GM12878 (cell line): Measurements from ENCODE around the gene N4BP2.

ENCODE experiments used
- BRCA1 ChIP-seq: IDR thresholded peaks from 2 replicates; pipeline ENCODE4 v1.6.1; 2011; ENCODE audit warnings: low read depth, low read length, improper control_type of control experiment
- ELK1 ChIP-seq: IDR thresholded peaks from 2 replicates; pipeline ENCODE4 v1.6.1; 2012; ENCODE audit warnings: low read depth, low read length, improper control_type of control experiment
- EZH2 ChIP-seq: IDR thresholded peaks from 2 replicates; pipeline ENCODE4 v1.6.1; 2012; ENCODE audit warnings: low read depth, mild to moderate bottlenecking, control low read depth, inconsistent platforms, low read length, borderline replicate concordance; ENCODE audit not compliant: control insufficient read depth
- NFXL1 ChIP-seq: fragments of 450-650 bp; IDR thresholded peaks from 2 replicates; pipeline ENCODE4 v1.6.1; 2017; ENCODE audit warnings: antibody characterized with exemption, mild to moderate bottlenecking, borderline replicate concordance
- PAX8 ChIP-seq: fragments of 450-650 bp; IDR thresholded peaks from 2 replicates; pipeline ENCODE4 v1.6.1; 2017; ENCODE audit warnings: mild to moderate bottlenecking, moderate library complexity
- POLR2A ChIP-seq: IDR thresholded peaks from 2 replicates; pipeline ENCODE4 v1.6.1; 2011; ENCODE audit warnings: low read depth, mild to moderate bottlenecking, low read length
- POLR2AphosphoS2 ChIP-seq: IDR thresholded peaks from 2 replicates; pipeline ENCODE4 v1.6.1; 2011; ENCODE audit warnings: low read depth, mild to moderate bottlenecking, low read length, improper control_type of control experiment, moderate library complexity
- SMC3 ChIP-seq: IDR thresholded peaks from 2 replicates; pipeline ENCODE4 v1.6.1; 2011; ENCODE audit warnings: low read length, improper control_type of control experiment, borderline replicate concordance
- USF2 ChIP-seq: IDR thresholded peaks from 2 replicates; pipeline ENCODE4 v1.6.1; 2011; ENCODE audit warnings: low read depth, low read length, improper control_type of control experiment, borderline replicate concordance
- ZNF384 ChIP-seq: IDR thresholded peaks from 2 replicates; pipeline ENCODE4 v1.6.1; 2012; ENCODE audit warnings: low read depth, mild to moderate bottlenecking, low read length, improper control_type of control experiment, borderline replicate concordance
- TF ChIP-seq, protein P1 (sequence below), 3 experiments: IDR thresholded peaks in 2 of 3; conservative IDR thresholded peaks in 1 of 3; 2 replicates each; pipeline ENCODE4 v1.5.1; 2011; ENCODE audit warnings: low read depth in 3 of 3, low read length in 3 of 3, mild to moderate bottlenecking in 3 of 3, control low read depth in 2 of 3, moderate library complexity in 2 of 3, inconsistent platforms in 1 of 3, mixed read lengths in 1 of 3; ENCODE audit not compliant: control insufficient read depth in 2 of 3, insufficient read depth in 1 of 3; ENCODE audit errors: extremely low read depth in 1 of 3

DNA sequence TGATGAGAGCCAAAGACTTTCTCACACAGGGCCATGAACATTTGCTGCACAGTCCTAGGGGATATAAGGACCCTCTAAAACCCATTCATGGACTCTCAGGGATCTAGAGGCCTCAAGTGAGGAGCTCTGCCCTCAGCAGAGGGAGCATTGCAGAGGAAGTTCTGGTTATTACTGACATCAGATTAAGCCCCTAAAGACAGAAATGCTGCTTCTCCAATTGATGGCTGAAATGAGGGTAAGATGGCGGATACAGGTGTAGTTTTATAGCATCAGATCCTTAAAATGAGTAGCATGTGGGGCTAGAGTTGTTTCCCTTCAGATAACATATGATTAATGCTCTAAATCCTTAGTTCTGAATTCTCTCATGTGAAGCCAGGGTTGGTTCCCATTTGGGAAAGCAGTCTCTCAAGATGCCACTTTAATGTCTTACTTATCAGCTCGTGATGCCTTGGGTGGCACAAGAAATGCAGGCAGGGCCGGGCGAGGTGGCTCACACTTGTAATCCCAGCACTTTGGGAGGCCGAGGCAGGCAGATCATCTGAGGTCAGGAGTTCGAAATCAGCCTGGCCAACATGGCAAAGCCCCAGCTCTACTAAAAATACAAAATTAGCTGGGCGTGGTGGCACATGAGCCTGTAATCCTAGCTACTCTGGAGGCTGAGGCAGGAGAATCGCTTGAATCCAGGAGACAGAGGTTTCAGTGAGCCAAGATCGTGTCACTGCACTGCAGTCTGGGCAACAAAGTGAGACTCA, 148.0 kb downstream of the N4BP2 start:
- no peak for TF ChIP-seq EZH2
- peak; percentile 40; the same call in 1 of the 2 replicates for TF ChIP-seq POLR2AphosphoS2
- TF ChIP-seq ELK1, result no peak
- TF ChIP-seq USF2, result no peak
- TF ChIP-seq POLR2A, result no peak
- TF ChIP-seq, protein P1, sequence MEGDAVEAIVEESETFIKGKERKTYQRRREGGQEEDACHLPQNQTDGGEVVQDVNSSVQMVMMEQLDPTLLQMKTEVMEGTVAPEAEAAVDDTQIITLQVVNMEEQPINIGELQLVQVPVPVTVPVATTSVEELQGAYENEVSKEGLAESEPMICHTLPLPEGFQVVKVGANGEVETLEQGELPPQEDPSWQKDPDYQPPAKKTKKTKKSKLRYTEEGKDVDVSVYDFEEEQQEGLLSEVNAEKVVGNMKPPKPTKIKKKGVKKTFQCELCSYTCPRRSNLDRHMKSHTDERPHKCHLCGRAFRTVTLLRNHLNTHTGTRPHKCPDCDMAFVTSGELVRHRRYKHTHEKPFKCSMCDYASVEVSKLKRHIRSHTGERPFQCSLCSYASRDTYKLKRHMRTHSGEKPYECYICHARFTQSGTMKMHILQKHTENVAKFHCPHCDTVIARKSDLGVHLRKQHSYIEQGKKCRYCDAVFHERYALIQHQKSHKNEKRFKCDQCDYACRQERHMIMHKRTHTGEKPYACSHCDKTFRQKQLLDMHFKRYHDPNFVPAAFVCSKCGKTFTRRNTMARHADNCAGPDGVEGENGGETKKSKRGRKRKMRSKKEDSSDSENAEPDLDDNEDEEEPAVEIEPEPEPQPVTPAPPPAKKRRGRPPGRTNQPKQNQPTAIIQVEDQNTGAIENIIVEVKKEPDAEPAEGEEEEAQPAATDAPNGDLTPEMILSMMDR (IDR thresholded peaks at IDR 0.05 in 2 of 3, conservative IDR thresholded peaks at IDR 0.05 in 1 of 3; ENCODE audit: control insufficient read depth in 2 of 3, extremely low read depth in 1 of 3, insufficient read depth in 1 of 3, low read depth in 3 of 3, low read length in 3 of 3), result no peak
- no peak for TF ChIP-seq SMC3
- TF ChIP-seq ZNF384, result no peak
- no peak for TF ChIP-seq NFXL1
- TF ChIP-seq BRCA1, result no peak
- no peak for TF ChIP-seq PAX8
